CD4-positive, alpha-beta T cell treated with Interleukin-6 at 100 ng/mL for 8 hours (primary cell): ENCODE data around the gene G0S2.

Experiments used
- DNase-seq: peaks from one replicate; pipeline ENCODE4 v3.0.0-alpha.2; 2020; ENCODE audit warnings: mixed read lengths, low spot score

G0S2 gene

GRCh38 chr1:209720326-209720725, 45.1 kb downstream of the G0S2 start:
- DNase-seq, result no peak

DNA sequence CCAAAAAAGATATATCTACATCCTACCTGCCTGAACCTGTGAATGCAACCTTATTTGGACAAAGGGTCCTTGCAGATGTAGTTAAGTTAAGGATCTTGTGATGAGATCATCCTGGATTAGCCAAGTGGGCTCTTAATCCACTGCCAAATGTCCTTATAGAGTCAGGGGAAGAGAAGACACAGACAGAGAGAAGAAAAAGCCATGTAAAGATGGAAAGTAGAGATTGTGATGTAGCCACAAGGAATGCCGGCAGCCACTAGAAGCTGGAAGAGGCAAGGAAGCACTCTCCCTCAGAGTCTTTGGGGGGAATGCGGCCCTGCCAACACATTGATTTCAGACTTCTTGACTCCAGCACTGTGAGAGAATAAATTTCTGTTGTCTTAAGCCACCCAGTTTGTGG, 45.6 kb downstream of the G0S2 start:
- no peak for DNase-seq

GRCh38 chr1:209721323-209721722, 46.1 kb downstream of the G0S2 start:
- no peak for DNase-seq

GRCh38 chr1:209723265-209723664, 48.1 kb downstream of the G0S2 start:
- DNase-seq, result no peak

GRCh38 chr1:209723756-209724693, 48.8 kb downstream of the G0S2 start:
- no peak for DNase-seq
